ENCODE measurements around the gene WWOX.

The WWOX gene

DNA sequence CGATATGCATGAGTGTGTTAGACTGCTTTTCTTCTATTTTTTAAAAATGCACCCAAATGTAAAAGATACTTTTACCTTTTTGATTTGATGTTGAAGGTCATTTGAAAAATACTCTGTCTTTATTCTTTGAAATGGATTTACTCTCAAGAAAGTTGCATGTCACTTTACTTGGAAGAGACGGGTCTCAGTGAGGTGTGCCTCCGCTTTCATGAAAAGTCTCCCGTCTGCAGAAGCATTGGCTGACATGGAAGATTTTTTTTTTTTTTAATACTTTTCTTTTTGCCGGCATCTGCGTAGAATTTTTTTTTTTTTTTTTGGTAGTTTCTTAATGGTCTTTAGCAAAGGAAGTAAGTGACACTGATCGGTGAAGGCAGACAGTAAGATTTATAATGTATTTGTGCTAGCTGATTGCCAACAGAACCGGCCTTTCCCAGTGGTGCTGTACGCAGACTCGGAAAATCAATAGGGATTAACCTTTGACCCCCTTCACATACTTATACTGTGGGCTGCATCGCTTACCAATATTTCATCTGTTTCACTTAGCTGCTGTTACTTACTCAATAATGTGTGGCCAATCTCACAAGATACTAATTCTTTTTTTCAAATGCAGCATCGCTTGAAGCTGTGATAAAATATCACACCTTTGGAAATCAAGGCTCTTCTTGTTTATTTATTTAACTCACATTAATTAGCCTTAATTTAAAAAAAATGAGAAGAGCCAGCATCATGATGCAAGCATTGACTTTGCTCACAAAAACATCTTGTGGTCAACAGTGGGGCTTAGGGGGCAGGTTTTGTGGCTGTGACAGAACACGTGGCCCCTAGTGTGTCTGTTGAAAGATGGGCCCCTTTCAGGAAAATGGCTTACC lies 383.9 kb downstream of the WWOX start:
- no peak for DNase-seq (ENCODE audit: insufficient read length, low spot score)

DNA sequence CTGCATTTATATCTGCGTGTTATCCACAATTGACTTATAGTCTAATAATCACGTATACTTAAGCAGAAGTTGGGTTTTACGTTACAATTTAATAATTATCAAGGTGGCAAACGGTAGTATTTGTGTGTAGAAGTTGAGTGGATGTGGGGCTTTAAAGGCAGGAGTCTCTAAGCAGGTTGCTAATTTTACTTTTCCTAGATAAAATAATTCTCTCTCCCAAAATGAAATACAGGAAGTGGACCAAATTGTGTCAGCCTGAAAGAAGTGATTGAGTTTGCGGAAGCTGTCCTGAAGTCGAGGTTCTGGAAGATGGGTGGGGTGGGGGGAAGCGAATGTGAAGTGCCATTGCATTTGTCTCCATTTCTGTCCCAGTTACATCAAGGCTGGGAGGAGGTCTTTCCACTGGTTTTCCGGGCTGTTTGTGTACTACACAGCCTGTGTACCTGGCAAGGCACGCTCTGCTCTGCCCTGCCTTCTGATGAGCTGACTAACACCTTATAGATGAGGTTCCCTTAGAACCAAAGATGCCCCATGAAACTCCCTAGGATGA lies 385.1 kb downstream of the WWOX start:
- no peak for FAIRE-seq

More for the DNA sequence above, 383.9 kb downstream of the WWOX start:
- no peak for FAIRE-seq

DNA sequence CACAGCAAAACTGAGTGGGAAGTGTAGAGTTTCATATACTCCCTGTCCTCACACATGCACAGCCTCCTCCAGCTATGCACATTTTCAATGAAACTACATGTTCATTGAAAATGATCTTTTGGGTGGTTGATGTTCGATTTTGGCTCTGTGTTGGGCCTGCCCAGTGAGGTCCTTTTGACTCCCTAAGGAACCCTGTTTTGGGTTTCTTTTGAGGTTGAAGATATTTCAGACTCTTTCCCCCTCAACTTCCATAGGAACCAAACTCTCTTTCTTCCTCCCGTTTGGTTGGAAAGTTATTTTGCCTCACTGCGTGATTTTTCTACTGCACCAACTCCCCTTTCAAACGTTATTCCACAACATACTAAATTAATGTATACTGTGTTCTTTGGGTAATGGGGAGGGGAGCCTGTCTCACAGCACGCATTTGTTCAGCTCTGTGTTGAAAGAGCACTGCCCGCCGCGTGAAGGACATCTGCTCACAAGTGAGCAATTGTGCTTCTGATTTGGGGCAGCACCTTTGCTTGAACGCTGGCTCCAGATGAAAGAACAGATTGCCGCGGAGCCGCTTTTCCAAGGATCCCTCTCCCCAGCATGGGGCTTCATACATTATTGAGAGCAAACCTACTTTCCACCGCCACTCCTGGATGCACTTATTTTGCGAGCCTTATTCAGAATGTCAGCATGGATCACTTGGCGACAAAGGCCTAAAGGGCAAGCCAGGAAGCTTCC lies 385.9 kb downstream of the WWOX start:
- DNase-seq (ENCODE audit: insufficient read length, low spot score) (no peak), FAIRE-seq (no peak)

More for the DNA sequence above, 385.1 kb downstream of the WWOX start:
- no peak for DNase-seq (ENCODE audit: insufficient read length, low spot score)

DNA sequence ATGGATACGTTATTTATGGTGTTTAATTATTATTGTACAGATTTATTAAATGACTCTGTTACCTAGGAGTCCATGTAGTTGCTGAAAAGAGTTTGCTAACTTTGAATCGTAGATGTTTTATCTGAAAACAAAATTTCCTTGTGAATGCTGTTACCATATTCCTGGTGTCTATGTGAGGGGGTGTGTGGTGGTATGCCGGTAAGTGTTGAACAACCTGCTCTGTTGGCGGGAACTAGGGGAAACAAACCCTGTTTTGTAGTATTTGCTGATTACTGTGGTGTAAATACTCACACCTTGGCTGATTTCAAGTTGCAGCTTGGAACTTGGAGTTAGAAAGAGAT lies 386.4 kb downstream of the WWOX start:
- DNase-seq (ENCODE audit: insufficient read length, low spot score) (no peak), FAIRE-seq (no peak)

DNA sequence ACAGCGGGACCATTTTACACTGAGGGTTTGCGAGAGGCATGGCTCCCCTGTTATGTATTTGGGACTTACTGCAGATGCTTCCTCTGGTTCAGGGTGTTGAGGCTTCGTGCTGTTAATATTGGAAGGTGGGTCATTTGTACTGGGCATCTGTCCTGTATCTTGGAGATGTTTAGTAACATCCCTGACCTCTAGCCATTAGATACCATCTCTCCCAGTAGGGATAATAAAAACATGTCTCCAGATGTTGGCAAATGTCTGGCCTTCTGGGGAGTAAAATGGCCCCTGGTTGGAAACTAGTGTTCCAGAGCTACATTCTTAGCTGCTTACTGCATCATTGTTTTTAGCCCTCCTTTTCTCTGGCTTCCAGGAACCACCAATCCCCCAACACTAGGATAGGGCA lies 388.0 kb downstream of the WWOX start:
- no peak for DNase-seq (ENCODE audit: insufficient read length, low spot score)
- no peak for FAIRE-seq

DNA sequence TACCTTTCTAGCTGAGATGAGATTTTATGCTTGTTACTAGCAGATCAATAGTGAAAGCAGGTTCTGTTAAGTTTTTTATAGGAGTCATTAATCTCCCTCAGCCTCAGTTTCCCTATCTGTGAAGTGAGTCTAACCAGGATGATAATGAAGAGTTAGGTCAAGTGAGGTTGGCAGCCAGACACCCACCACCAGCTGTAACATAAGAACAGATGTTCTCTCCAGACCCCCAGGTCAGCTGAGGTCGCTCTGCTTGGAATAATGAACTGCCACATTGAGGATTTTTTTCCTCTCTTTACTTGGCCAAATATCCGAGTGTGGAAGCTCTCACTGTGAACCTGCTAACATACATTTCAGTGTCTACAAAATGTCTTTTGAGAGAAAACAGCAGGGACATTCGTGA lies 389.6 kb downstream of the WWOX start:
- DNase-seq (ENCODE audit: insufficient read length, low spot score), result no peak
- FAIRE-seq, result no peak

DNA sequence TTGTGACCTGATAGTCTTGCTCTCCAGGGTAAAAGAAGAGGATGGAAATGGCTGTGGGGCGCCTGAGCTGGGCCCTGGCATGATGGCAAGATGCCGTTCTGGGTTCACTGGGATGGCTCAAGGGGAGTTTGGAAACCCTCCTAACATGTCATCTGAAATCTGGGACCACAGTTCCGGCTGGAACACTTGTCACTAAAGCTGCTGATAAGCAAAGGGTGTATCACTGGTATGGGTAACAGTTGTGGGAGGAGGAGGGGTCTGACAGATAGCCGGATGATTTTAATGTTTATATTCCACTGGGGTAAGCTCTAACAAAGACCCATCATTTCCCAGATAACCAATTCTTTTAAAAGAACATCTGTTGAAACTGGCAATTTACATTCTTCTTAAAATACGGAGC lies 390.2 kb downstream of the WWOX start:
- DNase-seq (ENCODE audit: insufficient read length, low spot score) (no peak), FAIRE-seq (no peak)

DNA sequence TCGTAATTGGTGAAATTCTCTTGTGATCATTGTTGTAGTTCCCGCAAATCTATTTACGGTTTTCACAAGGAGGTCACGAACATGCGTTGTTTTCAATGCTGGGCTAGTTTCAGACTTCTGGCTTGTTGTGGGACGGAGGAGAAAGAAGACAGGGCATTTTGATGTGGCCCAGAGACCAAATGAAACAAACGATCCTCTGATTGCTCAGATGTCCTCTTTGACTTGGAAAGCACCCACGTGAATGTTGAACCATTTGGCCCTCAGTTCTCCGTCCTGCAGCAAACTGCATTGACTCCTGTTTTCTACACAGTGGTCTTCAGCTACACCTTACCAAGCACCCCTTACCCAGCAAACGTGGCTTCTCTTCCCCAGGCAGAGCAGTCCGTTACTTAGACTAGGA lies 391.0 kb downstream of the WWOX start:
- no peak for DNase-seq (ENCODE audit: insufficient read length, low spot score)
- FAIRE-seq, result no peak

DNA sequence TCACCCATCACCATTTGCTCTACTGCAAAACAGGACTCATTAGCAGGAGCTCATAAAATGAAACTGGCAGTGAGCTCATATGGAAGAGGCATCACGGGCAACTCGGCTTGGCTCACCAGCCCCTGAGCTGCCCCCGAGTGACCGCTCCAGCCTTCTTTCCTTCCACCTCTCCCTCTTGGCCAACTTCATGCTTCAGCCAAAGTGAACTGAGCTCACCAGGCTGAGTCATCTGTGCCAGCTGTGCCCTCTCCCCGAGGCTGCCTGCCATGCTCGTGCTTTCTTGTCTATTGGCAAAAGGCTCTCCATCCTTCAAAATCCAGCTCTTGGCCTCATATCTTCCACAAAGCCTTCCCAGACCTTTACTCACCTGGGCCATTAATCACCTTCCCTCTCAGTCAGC lies 391.4 kb downstream of the WWOX start:
- FAIRE-seq (no peak), DNase-seq (ENCODE audit: insufficient read length, low spot score) (no peak)

DNA sequence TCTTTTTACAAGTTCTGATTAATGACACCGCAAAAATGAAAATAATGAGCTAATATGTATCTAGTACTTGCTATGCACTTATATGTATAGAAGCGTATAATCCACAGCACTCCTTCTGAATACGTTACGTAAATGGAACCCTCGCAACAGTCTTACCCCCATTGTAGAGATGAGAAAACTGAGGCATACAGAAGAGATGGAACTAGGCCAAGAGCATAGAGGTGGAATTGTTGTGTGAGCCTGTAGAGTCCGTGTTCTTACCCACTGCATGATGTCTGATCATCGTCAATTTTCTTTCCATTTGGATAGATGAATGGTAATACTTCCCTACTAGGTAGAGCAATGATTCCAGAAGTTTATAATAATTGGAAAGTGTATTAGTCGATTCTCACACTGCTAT lies 394.1 kb downstream of the WWOX start:
- FAIRE-seq, result no peak
- no peak for DNase-seq (ENCODE audit: insufficient read length, low spot score)

DNA sequence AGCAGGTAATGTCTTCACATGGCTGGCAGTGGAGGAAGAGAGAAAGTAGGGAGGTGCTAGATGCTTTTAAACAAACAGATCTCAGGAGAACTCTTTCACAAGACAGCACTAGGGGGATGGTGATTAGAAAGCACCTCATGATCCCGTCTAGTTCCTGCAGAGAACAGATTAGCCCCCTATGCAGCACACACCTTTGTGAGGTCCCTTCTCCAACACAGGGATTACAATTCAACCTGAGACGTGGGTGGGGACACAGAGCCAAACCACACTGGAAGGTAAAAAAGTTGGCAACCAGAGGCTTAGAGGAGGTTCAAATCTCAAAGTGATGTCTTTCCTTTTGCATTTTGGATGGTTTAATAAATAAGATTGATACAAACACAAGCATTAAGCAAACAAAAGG lies 394.7 kb downstream of the WWOX start:
- DNase-seq (ENCODE audit: insufficient read length, low spot score) (no peak), FAIRE-seq (no peak)

DNA sequence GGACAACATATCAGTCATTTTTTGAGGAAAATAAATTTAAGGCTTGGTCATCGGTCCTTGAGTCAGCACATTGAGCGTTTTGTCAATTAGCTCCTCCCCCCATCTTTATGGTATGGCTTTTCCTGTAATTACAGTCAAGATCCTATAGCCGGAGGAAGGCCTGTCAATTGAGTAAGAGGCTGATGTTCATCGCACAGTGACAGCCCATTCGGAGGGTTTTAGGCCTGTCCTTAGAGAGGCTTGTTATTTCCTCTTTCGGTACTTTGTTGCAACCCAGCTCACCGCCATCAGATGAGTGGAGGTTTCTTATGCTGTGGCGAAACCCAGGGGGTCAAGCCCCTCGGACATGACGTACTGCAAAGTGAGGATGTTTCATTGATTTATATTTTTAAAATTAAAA lies 395.2 kb downstream of the WWOX start:
- FAIRE-seq (no peak), DNase-seq (ENCODE audit: insufficient read length, low spot score) (no peak)

DNA sequence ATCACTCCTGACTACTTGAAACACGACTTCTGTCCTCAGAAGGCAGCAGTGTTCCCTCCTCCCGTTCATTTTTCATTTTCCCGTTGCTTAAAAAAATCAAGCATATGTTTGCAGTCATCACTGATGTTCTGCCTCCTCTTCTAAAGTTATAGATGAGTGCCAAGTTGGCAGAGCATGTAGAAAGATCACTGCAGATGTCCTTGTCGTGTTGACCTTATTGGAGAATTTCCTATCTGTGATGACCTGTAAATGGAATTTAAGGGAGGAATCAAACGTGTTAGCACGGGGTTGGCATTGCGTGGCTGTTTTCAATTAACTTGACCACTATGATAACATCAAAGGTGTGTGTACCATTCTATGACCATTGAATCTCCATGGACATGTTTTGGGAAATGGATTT lies 396.7 kb downstream of the WWOX start:
- no peak for FAIRE-seq

DNA sequence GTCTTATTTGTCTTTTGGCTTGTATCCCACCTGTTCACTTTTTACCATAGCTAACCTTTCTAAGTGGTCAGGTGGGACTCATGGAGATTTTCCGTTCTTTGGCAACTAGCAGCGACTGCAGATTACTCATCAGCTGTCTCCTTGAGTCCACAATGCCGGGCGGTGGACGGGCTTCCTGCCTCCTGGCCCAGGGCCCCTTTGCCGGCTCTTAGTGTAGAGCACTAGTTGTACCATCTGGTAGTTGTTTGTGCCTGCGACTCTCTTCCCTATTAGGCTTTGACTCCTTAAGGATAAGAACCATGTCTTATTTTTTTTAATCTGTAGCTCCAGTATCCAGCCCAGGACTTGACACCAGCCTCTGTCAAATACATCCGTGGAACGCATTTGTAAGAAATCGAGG lies 399.9 kb downstream of the WWOX start:
- DNase-seq (ENCODE audit: insufficient read length, low spot score) (no peak), FAIRE-seq (no peak)

More for the DNA sequence above, 396.7 kb downstream of the WWOX start:
- DNase-seq (ENCODE audit: insufficient read length, low spot score), result no peak

DNA sequence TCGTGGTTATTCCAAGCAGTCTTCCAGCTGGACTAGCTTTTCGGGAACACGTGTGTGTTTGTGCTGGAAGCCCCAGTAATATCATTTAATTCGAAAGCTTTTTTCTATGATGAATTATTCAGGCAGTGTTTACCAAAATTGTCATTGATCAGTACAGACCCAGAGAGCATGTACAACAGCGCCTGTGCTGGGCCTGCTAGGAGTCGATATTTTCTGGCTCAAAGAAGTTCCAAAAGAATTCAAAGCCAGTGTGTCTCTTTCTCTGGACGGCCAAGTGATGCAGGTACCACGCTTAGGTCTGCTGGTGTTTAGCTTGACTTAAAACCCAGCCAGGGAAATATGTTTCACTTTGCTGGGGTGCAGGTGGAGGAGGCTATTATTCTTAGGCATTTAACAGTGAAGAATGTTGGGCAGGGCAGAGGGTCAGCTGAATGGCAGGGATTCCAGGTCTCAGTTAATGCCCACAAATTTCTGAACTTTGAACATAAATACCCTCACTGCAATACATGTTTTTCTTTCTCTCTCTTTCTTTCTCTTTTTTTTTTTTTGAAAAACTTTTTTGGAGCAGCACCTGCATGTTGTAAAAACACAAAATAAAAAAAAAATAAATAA lies 401.3 kb downstream of the WWOX start:
- DNase-seq (ENCODE audit: insufficient read length, low spot score), result no peak
- FAIRE-seq, result no peak

DNA sequence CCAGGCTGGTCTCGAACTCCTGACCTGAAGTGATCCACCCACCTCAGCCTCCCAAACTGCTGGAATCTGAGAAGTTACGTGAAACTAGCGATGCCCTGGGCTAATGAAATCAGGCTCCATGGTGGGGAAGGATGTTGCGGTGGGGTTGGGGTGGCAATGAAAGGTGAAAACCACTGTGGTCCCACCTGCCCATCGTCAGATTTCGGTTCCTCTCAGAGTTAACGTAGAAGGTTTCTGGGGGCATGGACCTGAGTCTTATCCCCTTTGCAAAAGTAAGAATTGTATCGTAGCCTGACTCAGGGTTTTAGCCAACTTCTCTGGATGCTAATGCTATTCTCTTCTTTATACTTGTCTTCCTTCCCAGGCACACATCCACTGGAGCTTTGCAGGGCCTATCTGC lies 402.3 kb downstream of the WWOX start:
- DNase-seq (ENCODE audit: insufficient read length, low spot score) (no peak), FAIRE-seq (no peak)

DNA sequence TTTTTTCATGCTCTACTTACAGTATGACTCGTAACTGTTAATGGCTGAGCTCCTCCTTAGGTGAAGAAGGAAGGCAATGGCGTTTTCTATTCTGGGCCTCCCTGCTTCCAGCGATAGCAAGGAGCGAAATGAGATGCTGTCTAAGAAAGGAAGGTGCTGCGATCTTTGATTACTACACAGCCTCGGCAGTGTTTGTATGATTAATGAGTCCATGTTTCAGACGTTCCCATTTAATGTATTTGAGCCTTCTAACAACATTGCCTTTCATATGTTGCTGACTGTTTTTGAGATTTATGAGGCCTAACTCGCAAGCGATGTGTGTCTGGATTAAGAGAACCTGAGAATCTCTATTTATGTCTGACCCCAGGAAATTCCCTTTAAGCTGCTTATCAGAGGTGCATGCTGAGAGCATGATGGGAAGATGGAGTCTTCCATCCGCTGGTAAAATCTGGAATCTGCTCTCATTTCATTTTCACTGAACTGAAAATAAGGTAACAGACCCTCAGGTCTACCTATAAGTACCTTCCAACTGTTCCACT lies 403.4 kb downstream of the WWOX start:
- DNase-seq (ENCODE audit: insufficient read length, low spot score) (no peak), FAIRE-seq (no peak)

DNA sequence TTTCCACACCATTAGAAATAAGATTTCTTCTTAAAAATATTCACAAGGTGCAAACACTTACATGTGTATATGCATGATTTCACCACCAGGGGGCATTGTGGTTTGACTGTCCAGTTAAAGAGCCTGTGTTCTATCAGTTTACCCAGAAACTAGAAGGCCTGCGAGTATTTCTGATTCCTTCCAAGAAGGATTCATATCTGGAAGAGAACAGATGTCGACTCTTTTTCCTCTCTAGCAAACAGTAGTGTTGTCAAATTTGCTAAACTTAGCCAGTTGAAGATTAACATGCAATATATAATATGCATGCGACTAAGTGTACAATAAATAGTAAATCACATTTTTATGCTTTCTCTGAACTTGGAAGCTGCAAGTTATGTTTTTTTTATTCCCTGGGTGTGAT lies 404.1 kb downstream of the WWOX start:
- DNase-seq (ENCODE audit: insufficient read length, low spot score) (no peak), FAIRE-seq (no peak)

DNA sequence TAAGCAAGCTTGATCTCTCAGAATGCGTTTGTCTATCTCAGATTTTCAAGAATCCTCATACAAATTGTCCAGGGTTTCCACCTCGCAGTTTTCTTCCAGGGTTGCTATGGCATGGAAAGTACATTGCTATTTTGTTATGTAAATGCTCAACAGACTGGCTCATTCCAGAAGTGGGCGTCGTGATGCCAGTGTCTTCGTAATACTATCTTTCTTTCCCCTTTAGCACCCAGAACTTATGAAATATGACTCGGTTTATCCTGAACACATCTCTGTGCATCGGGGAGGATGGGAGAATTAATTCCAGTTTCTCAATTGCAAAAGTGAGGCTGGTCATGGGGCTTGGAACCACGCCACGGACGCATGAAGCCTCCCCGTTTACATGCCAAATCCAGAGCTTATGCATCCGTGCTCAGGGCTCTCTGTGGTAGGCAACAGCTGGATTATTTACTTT lies 405.0 kb downstream of the WWOX start:
- no peak for FAIRE-seq

DNA sequence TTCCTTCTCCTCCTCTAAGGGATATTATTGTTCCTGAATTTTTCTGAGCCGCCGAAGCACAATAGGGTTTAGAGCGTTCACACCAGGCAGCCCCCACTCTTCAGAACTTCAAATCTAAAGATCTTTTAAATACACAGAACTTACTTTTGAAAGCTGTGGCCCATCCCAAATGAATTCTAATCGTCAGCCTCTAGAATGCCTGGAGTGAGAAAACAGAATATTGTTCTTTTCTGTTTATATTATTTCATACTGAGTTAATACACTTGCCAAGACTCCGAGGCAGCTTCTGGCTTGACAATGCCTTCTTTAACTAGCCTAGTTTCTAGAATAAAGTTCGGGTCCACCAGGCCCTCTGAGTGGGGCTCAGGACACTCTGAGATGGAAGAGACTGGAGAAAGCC lies 405.6 kb downstream of the WWOX start:
- FAIRE-seq (no peak), DNase-seq (ENCODE audit: insufficient read length, low spot score) (no peak)

More for the DNA sequence above, 405.0 kb downstream of the WWOX start:
- DNase-seq (ENCODE audit: insufficient read length, low spot score), result no peak

Data from HTR-8/SVneo (cell line).